Stimulated activated CD8-positive, alpha-beta memory T cell treated with anti-CD3 and anti-CD28 coated beads, Interleukin-12 subunit alpha, Interleukin-12 subunit beta, amount 100 ng/mL, for 24 hours (primary cell): ENCODE results near the gene ZMYM3.

Experiments
- DNase-seq: peaks from one replicate; pipeline ENCODE4 v3.0.0-alpha.2; 2020; ENCODE audit errors: extremely low read depth

Gene ZMYM3

GRCh38 chrX:71214604-71215337 lies 39.2 kb downstream of the ZMYM3 start:
- DNase-seq: no peak

GRCh38 chrX:71214152-71214551 lies 39.8 kb downstream of the ZMYM3 start:
- no peak for DNase-seq

- no peak for DNase-seq
These were observed 41.4 kb downstream of the ZMYM3 start for GRCh38 chrX:71212536-71212935.

- no peak for DNase-seq
These were observed 43.1 kb downstream of the ZMYM3 start for GRCh38 chrX:71210816-71211215.

- DNase-seq: no peak
These were observed 54.5 kb downstream of the ZMYM3 start for GRCh38 chrX:71199252-71200008.

- DNase-seq: no peak
These were observed 55.9 kb downstream of the ZMYM3 start for GRCh38 chrX:71198066-71198465.

DNA sequence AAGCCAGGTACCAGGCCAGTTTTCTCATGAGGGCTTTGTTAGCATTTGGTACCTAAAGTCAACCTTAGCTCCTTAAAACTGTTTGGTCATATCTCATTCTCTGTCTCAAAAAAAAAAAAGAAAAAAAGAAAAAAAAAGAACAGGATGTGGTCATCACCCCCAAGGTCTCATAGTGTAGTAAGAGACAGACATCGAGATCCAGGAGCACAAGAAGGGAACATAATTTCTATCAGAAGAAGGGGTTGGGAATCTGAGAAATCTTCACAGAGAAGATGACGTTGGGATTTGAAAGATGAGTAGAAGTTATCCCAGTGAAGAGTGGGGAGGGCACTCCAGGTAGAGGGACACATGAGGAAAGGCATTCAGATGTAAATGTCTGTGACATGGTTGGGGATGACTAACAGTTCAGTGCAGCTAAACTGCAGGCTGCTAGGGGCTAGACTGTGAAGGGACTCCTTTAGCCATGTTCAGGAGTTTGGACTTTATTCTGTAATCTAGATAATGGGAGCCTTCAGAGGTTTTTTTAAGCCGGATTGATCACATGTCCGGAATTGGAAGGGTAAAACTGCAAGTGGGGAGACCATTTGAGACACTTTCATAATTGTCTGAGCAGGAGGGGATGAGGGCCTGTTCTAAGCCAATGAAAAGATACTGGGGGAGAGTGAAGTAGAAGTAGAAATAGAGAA lies 57.8 kb downstream of the ZMYM3 start:
- DNase-seq: no peak

GRCh38 chrX:71191248-71191647 lies 62.7 kb downstream of the ZMYM3 start:
- no peak for DNase-seq
